Caco-2 (cell line): ENCODE measurements around the gene TMED5. TPM values are rescaled to one million over a fixed set of nuclear protein-coding genes. Genes with fewer than 3 reads are reported as not detected.
"Not testable (repeated sequence)": the region's sequence is repeated elsewhere in the genome, so short reads cannot be mapped to it uniquely, and the experiment has no call there.

Source experiments
- Bru-seq: library from RNA; stranded (reverse); fragments of 400-500 nt; gene quantifications from one replicate; lab custom pipeline; 2021; lab: Mats Ljungman, UMichigan
- BruChase-seq, 2 experiments: library from RNA; stranded (reverse); fragments of 400-500 nt; gene quantifications; one replicate each; lab custom pipeline; 2021; lab: Mats Ljungman, UMichigan
- BruUV-seq: library from RNA; stranded (reverse); fragments of 400-500 nt; replicated peaks from 2 replicates; lab custom pipeline; 2021; lab: Mats Ljungman, UMichigan
- CTCF ChIA-PET: fragments of 300-600 bp; sonication (Branson Sonifier 250); formaldehyde crosslinking; loops from one replicate; lab custom pipeline; 2022; ENCODE audit warnings: antibody characterized with exemption; lab: Charles Lee
- POLR2A ChIA-PET: fragments of 300-600 bp; sonication (Branson Sonifier 250); formaldehyde crosslinking; loops from one replicate; lab custom pipeline; 2022; ENCODE audit warnings: antibody characterized with exemption; lab: Charles Lee
- DNase-seq, 2 experiments: peaks; one replicate each; pipeline versions ENCODE4 v3.0.0 to v3.0.0-alpha.2; 2020 to 2022
- H3K27me3 ChIP-seq: replicated peaks from 2 replicates; pipeline ENCODE4 v1.6.0; 2011; ENCODE audit warnings: low read length; ENCODE audit not compliant: control insufficient read depth, insufficient read depth
- H3K36me3 ChIP-seq: 2 replicates; pipeline ENCODE4 v1.5.1; 2011; ENCODE audit warnings: low read length; ENCODE audit not compliant: control insufficient read depth, insufficient read depth
- H3K4me1 ChIP-seq: fragments of 250-450 bp; sonication (Bioruptor Pico); 2 replicates; pipeline ENCODE4 v1.5.1; 2020; ENCODE audit warnings: mild to moderate bottlenecking
- H3K4me3 ChIP-seq: 2 replicates; pipeline ENCODE4 v1.5.1; 2011; ENCODE audit warnings: low read depth, mild to moderate bottlenecking, control low read depth, low read length
- H3K9me3 ChIP-seq: fragments of 250-450 bp; sonication (Bioruptor Pico); 2 replicates; pipeline ENCODE4 v1.5.1; 2020; ENCODE audit warnings: mild to moderate bottlenecking, moderate library complexity
- H3K27ac Mint-ChIP-seq: one replicate; pipeline ENCODE4 v1.8.0; 2022; ENCODE audit warnings: mixed read lengths; ENCODE audit not compliant: unreplicated experiment
- H3K27me3 Mint-ChIP-seq: one replicate; pipeline ENCODE4 v1.8.0; 2022; ENCODE audit warnings: mixed read lengths; ENCODE audit not compliant: insufficient read depth, unreplicated experiment
- H3K36me3 Mint-ChIP-seq: one replicate; pipeline ENCODE4 v1.8.0; 2022; ENCODE audit warnings: mild to moderate bottlenecking, mixed read lengths; ENCODE audit not compliant: insufficient read depth, unreplicated experiment
- H3K4me1 Mint-ChIP-seq: one replicate; pipeline ENCODE4 v1.8.0; 2022; ENCODE audit warnings: low read depth, mixed read lengths; ENCODE audit not compliant: unreplicated experiment
- H3K4me3 Mint-ChIP-seq: one replicate; pipeline ENCODE4 v1.8.0; 2022; ENCODE audit warnings: mild to moderate bottlenecking, moderate library complexity, mixed read lengths; ENCODE audit not compliant: unreplicated experiment
- H3K9me3 Mint-ChIP-seq: one replicate; pipeline ENCODE4 v1.8.0; 2022; ENCODE audit warnings: mixed read lengths; ENCODE audit not compliant: unreplicated experiment
- intact Hi-C: fragments of 100-400 bp; cut with micrococcal nuclease; formaldehyde crosslinking; loops from one replicate; pipeline ENCODE4 v1.10.0; 2022; ENCODE audit not compliant: unreplicated experiment
- long read RNA-seq: library from polyadenylated mRNA; stranded (forward); transcript quantifications from one replicate; pipeline ENCODE4 v2.0.0, GENCODE V29; 2022
- total RNA-seq: library from RNA; stranded (reverse); gene quantifications from 2 replicates; pipeline ENCODE4 v1.2.3, GENCODE V29; 2022
- TF ChIP-seq, protein P1 (sequence below), 2 experiments: fragments of 200-600 bp in 1 of 2; IDR thresholded peaks; 1 replicate in 1 of 2; 2 replicates in 1 of 2; pipeline versions ENCODE4 v1.5.1 to v1.8.0; 2011 to 2022; ENCODE audit warnings: antibody characterized with exemption in 1 of 2, control low read depth in 1 of 2, inconsistent platforms in 1 of 2, low read depth in 1 of 2, low read length in 1 of 2, mild to moderate bottlenecking in 1 of 2, moderate library complexity in 1 of 2; ENCODE audit not compliant: insufficient read depth in 1 of 2, severe bottlenecking in 1 of 2, unreplicated experiment in 1 of 2

Gene TMED5
- total RNA-seq (50.0 and 52.6 TPM in 2 replicates), Bru-seq, nascent RNA (percentile 83 among the genes with signal in this experiment), BruChase-seq, experiment 1, labeled RNA remaining after a 2-hour chase (percentile 89 among the genes with signal in this experiment), BruChase-seq, experiment 2, labeled RNA remaining after a 6-hour chase (percentile 96 among the genes with signal in this experiment)
- long read RNA-seq, full-length matches to known transcripts = 232 of 243 reads
- long read RNA-seq, partial matches to known transcripts = 2 of 243 reads
- long read RNA-seq, other reads (novel, unspliced or antisense) = 9 of 243 reads

DNA sequence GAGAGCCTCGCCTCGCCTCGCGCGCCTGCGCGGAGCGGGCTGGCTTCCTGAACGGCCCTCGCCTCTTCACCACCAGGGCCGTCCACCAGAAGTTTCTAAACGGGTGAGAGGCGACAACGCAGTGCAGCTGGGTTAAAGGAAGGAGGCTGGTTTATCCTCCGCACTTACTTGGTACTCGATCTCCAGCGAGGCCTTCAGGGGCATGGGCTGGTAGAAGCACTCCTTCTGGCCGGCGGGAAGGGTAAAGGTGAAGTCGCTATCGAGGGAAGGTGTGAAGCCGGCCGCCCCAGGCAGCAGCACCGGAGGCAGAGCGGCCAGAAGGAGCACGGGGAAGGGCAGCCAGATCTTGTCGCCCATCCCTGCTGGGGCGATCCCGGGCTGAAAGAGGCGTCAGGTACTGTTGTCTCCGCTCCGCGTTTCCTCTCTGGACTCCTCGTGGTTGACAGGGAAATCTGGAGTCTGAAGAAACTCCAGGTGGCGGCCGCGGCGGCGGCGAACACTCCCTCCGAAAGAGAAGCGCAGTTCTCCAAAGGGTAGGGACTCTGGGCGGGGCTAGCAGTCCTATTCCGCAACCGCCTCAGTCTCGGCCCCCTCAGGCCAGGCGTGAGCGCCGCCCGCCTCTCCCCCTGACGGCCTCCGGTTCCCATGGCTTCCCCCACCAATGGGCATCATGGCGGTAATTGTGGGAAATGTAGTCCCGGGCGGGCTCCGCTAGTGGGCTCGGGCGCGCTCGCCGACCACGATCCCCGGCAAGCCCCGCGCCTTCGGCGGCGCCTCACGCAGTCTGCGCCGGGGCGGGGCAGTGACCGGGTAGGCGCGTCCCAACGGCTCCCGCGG, at the start of gene TMED5:
TSS of gene TMED5 (minus strand) at position 528 of the 837 bp plus-strand sequence. CDS start at position 357, 171 bp downstream.
- Mint-ChIP-seq H3K27ac (peak within 1 kb of the TSS; percentile 96), H3K4me1 (peaks cover 8% of the 10 kb centered on the region), H3K36me3 (peaks cover 24% of the 10 kb centered on the region), H3K9me3 (no peaks in the 10 kb centered on the region), H3K4me3 (peak within 1 kb of the TSS; percentile 97), H3K27me3 (no peaks in the 10 kb centered on the region)
- peak within 1 kb of the TSS; percentile 94 for H3K4me3 ChIP-seq
- BruUV-seq = no TSS peak
- no peaks in the 10 kb centered on the region for H3K4me1 ChIP-seq
- CTCF ChIA-PET = no interaction called here
- no peaks in the 10 kb centered on the region for H3K9me3 ChIP-seq
- no peaks in the 10 kb centered on the region for H3K36me3 ChIP-seq
- no peaks in the 10 kb centered on the region for H3K27me3 ChIP-seq
- DNase-seq = peak; percentile 96
- TF ChIP-seq, protein P1, sequence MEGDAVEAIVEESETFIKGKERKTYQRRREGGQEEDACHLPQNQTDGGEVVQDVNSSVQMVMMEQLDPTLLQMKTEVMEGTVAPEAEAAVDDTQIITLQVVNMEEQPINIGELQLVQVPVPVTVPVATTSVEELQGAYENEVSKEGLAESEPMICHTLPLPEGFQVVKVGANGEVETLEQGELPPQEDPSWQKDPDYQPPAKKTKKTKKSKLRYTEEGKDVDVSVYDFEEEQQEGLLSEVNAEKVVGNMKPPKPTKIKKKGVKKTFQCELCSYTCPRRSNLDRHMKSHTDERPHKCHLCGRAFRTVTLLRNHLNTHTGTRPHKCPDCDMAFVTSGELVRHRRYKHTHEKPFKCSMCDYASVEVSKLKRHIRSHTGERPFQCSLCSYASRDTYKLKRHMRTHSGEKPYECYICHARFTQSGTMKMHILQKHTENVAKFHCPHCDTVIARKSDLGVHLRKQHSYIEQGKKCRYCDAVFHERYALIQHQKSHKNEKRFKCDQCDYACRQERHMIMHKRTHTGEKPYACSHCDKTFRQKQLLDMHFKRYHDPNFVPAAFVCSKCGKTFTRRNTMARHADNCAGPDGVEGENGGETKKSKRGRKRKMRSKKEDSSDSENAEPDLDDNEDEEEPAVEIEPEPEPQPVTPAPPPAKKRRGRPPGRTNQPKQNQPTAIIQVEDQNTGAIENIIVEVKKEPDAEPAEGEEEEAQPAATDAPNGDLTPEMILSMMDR (IDR thresholded peaks at IDR 0.05; ENCODE audit: insufficient read depth in 1 of 2, low read depth in 1 of 2, low read length in 1 of 2, severe bottlenecking in 1 of 2, unreplicated experiment in 1 of 2) = no peak
- intact Hi-C loops = no loop called here
- POLR2A ChIA-PET = no interaction called here

DNA sequence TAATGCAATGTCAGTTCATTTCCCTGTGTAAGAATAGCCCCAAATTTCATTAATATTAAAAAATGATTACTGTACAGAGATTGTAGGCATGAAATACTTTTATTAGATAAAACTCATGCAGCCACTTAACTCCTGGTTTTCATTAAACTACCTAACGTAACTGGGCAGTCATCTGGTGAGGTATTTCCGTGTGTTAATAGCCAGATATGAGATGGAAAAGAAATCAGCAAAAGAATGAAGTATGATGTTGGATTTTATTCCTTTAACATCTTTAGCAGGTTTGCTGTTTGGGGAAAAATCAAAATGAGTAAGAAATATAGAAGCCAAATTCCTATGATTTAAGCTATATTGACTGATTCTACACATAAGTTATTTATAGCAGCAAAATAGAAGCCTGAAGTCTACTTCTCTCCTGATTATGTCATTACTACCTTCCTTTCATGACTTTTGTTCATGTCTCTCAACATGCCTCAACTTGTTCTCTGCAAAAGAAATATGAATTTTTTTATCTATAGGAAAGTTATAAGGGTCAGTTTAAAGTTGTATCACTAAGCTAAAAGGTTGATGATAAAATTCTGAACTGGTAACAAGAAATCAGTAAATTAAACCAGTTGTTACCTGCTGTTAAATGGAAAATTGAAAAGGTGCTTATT, 42.9 kb upstream of the TMED5 start:
- H3K4me1 ChIP-seq = no peaks in the 10 kb centered on the region
- no peaks in the 10 kb centered on the region for H3K9me3 ChIP-seq
- CTCF ChIA-PET = no interaction called here
- TF ChIP-seq, protein P1 (IDR thresholded peaks at IDR 0.05; ENCODE audit: insufficient read depth in 1 of 2, low read depth in 1 of 2, low read length in 1 of 2, severe bottlenecking in 1 of 2, unreplicated experiment in 1 of 2) = no peak
- no peaks in the 10 kb centered on the region for H3K36me3 ChIP-seq
- Mint-ChIP-seq H3K9me3 (no peaks in the 10 kb centered on the region), H3K4me1 (no peaks in the 10 kb centered on the region), H3K27me3 (no peaks in the 10 kb centered on the region), H3K36me3 (peaks cover 6% of the 10 kb centered on the region), H3K27ac (no peak overlapping the region), H3K4me3 (no peak overlapping the region)
- DNase-seq = no peak
- POLR2A ChIA-PET = no interaction called here
- no peaks in the 10 kb centered on the region for H3K27me3 ChIP-seq
- intact Hi-C loops = no loop called here
- no TSS peak for BruUV-seq
- H3K4me3 ChIP-seq = no peak overlapping the region

DNA sequence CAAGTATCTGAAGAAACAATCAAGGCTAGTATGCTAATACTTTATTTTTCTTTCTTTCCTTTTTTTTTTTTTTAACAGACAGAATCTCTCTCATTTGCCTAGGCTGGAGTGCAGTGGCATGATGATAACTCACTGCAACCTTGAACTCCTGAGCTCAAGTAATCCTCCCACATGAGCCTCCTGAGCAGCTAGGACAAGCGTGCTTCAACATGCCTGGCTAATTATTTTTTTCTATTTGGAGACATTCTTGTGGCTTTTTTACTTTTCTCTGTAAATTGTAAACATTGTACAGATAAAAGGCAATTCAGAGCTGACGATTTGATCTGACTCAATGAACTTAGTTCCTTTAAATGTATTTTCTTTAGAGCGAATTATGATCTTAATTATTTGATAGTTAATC, 41.7 kb upstream of the TMED5 start:
- Mint-ChIP-seq H3K9me3 (no peaks in the 10 kb centered on the region), H3K27ac (no peak overlapping the region), H3K4me3 (no peak overlapping the region), H3K27me3 (no peaks in the 10 kb centered on the region), H3K36me3 (peaks cover 6% of the 10 kb centered on the region), H3K4me1 (no peaks in the 10 kb centered on the region)
- no peaks in the 10 kb centered on the region for H3K9me3 ChIP-seq
- no TSS peak for BruUV-seq
- POLR2A ChIA-PET = no interaction called here
- no peaks in the 10 kb centered on the region for H3K4me1 ChIP-seq
- DNase-seq = no peak
- no peaks in the 10 kb centered on the region for H3K27me3 ChIP-seq
- TF ChIP-seq, protein P1 (IDR thresholded peaks at IDR 0.05; ENCODE audit: insufficient read depth in 1 of 2, low read depth in 1 of 2, low read length in 1 of 2, severe bottlenecking in 1 of 2, unreplicated experiment in 1 of 2) = no peak
- CTCF ChIA-PET = interaction anchor here (0.6 kb wide), 1 partner anchor 338 kb away, joined by 4 read pairs; no protein-coding TSS in a partner anchor
- no peak overlapping the region for H3K4me3 ChIP-seq
- intact Hi-C loops = no loop called here
- H3K36me3 ChIP-seq = no peaks in the 10 kb centered on the region

DNA sequence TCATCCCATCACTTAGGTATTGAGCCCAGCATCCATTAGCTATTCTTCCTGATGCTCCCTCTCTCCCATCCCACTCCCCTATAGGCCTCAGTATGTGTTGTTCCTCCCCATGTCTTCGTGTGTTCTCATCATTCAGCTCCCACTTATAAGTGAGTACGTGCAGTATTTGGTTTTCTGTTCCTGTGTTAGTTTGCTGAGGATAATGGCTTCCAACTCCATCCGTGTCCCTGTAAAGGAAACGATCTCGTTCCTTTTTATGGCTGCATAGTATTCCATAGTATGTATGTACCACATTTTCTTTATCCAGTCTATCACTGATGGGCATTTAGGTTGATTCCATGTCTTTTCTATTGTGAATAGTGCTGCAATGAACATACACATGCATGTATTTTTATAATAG, 40.5 kb upstream of the TMED5 start:
- not testable (repeated sequence) for H3K4me3 Mint-ChIP-seq, H3K36me3 Mint-ChIP-seq

More for the DNA sequence above, 40.5 kb upstream of the TMED5 start:
- intact Hi-C loops, H3K27me3 Mint-ChIP-seq, H3K9me3 ChIP-seq, POLR2A ChIA-PET, H3K27ac Mint-ChIP-seq, H3K4me1 Mint-ChIP-seq, H3K9me3 Mint-ChIP-seq, H3K4me3 ChIP-seq, H3K36me3 ChIP-seq, H3K4me1 ChIP-seq, BruUV-seq, DNase-seq, CTCF ChIA-PET, H3K27me3 ChIP-seq: not testable (repeated sequence)
